K562 (cell line): Measurements from ENCODE around the gene BCL7B. TPM values are rescaled to one million over a fixed set of nuclear protein-coding genes. Genes with fewer than 3 reads are reported as not detected.

ENCODE experiments used
- ARID2 ChIP-seq: fragments of 450-650 bp; IDR thresholded peaks from 2 replicates; pipeline ENCODE4 v1.6.1; 2017; ENCODE audit warnings: antibody characterized with exemption, mild to moderate bottlenecking
- ARNT ChIP-seq, 2 experiments: fragments of 450-650 bp; IDR thresholded peaks; 2 replicates each; pipeline ENCODE4 v1.6.1; 2016; ENCODE audit warnings: mild to moderate bottlenecking in 1 of 2
- CBFA2T2 ChIP-seq: fragments of 450-650 bp; conservative IDR thresholded peaks from 2 replicates; pipeline ENCODE4 v1.6.1; 2017; ENCODE audit warnings: mild to moderate bottlenecking
- CBX8 ChIP-seq: fragments of 200-600 bp; sonication (generic); IDR thresholded peaks from 2 replicates; pipeline ENCODE4 v1.6.1; 2012; ENCODE audit warnings: borderline replicate concordance, mixed run types, low read depth, mild to moderate bottlenecking, moderate library complexity, mixed read lengths, low read length, control low read depth, inconsistent platforms; ENCODE audit not compliant: poor library complexity, severe bottlenecking; ENCODE audit errors: extremely low read depth
- CHD1 ChIP-seq: fragments of 200-600 bp; sonication (generic); IDR thresholded peaks from one replicate; pipeline ENCODE4 v1.6.1; 2012; ENCODE audit warnings: mild to moderate bottlenecking, moderate library complexity, low read length, inconsistent platforms
- CREB3 ChIP-seq: fragments of 450-650 bp; conservative IDR thresholded peaks from 2 replicates; pipeline ENCODE4 v1.6.1; 2016; ENCODE audit warnings: missing genetic modification characterization, low read depth, mild to moderate bottlenecking, missing compliant biosample characterization, moderate library complexity
- FOXP4 ChIP-seq: sonication (generic); formaldehyde crosslinking; IDR thresholded peaks from 2 replicates; pipeline ENCODE4 v1.8.0; 2022; ENCODE audit warnings: mild to moderate bottlenecking, missing genetic modification reagents, borderline replicate concordance
- GTF2E2 ChIP-seq: fragments of 200-800 bp; sonication (Bioruptor generic); IDR thresholded peaks from 2 replicates; pipeline ENCODE4 v1.6.1; 2016; ENCODE audit warnings: missing genetic modification characterization, missing compliant biosample characterization
- KAT8 ChIP-seq: fragments of 450-650 bp; IDR thresholded peaks from 2 replicates; pipeline ENCODE4 v1.6.1; 2016; ENCODE audit warnings: low read depth, mild to moderate bottlenecking
- MCM7 ChIP-seq, 2 experiments: fragments of 450-650 bp; IDR thresholded peaks; 2 replicates each; pipeline ENCODE4 v1.6.1; 2016 to 2018
- NCOR1 ChIP-seq: fragments of 450-650 bp; IDR thresholded peaks from 2 replicates; pipeline ENCODE4 v1.6.1; 2016; ENCODE audit warnings: mild to moderate bottlenecking, moderate library complexity
- PHF8 ChIP-seq: fragments of 200-600 bp; sonication (generic); IDR thresholded peaks from 2 replicates; pipeline ENCODE4 v1.6.1; 2012; ENCODE audit warnings: mixed run types, mild to moderate bottlenecking, inconsistent platforms, low read length, moderate library complexity, borderline replicate concordance
- PRPF4 ChIP-seq: fragments of 200-400 bp; formaldehyde crosslinking; IDR thresholded peaks from one replicate; pipeline ENCODE4 v1.6.1; 2017; ENCODE audit warnings: low read length, low read depth, mild to moderate bottlenecking; ENCODE audit not compliant: insufficient read depth, poor library complexity, severe bottlenecking
- RBM34 ChIP-seq: fragments of 200-400 bp; formaldehyde crosslinking; IDR thresholded peaks from 2 replicates; pipeline ENCODE4 v1.6.1; 2018; ENCODE audit warnings: low read length, borderline replicate concordance; ENCODE audit not compliant: insufficient read depth
- SMAD1 ChIP-seq: fragments of 150-350 bp; IDR thresholded peaks from 2 replicates; pipeline ENCODE4 v1.6.1; 2014; ENCODE audit warnings: low read length, low read depth; ENCODE audit not compliant: partially characterized antibody
- SOX6 ChIP-seq: fragments of 450-650 bp; IDR thresholded peaks from 2 replicates; pipeline ENCODE4 v1.6.1; 2014; ENCODE audit warnings: mild to moderate bottlenecking
- TCFL5 ChIP-seq: fragments of 250-450 bp; sonication (Bioruptor Pico); conservative IDR thresholded peaks from 2 replicates; pipeline ENCODE4 v1.6.1; 2021; ENCODE audit warnings: mild to moderate bottlenecking, moderate library complexity, matching md5 sums
- TFAP4 ChIP-seq: sonication (generic); formaldehyde crosslinking; IDR thresholded peaks from 2 replicates; pipeline ENCODE4 v1.8.0; 2022; ENCODE audit warnings: missing genetic modification reagents, mild to moderate bottlenecking, moderate library complexity, borderline replicate concordance
- ZNF347 ChIP-seq: fragments of 450-650 bp; formaldehyde crosslinking; IDR thresholded peaks from 2 replicates; pipeline ENCODE4 v1.4.0; 2020; ENCODE audit warnings: low read depth, mild to moderate bottlenecking, moderate library complexity
- ZNF57 ChIP-seq: fragments of 450-650 bp; formaldehyde crosslinking; IDR thresholded peaks from 2 replicates; pipeline ENCODE4 v1.4.0; 2020; ENCODE audit warnings: mild to moderate bottlenecking, moderate library complexity
- ZNF79 ChIP-seq: fragments of 250-450 bp; sonication (Bioruptor Pico); IDR thresholded peaks from 2 replicates; pipeline ENCODE4 v1.4.0; 2020; ENCODE audit warnings: low read depth, mild to moderate bottlenecking, moderate library complexity
- polyA plus RNA-seq, 8 experiments: library from polyadenylated mRNA; depleted of rRNA in 4 of 8; stranded (reverse) in 5 of 8; unstranded in 3 of 8; fragments of >200 nt; fragmentation: Nextera tagmentation in 2 of 8; fragmentation: Illumina TruSeq in 1 of 8; extraction: Ambion mirVana in 2 of 8; extraction: Trizol in 1 of 8; gene quantifications; 2 replicates each; pipeline versions ENCODE4 v1.2.1 to v1.2.3, GENCODE V29; 2011 to 2014; ENCODE audit warnings: inconsistent platforms in 1 of 8, missing spikeins in 1 of 8
- total RNA-seq, 7 experiments: library from RNA; depleted of rRNA in 6 of 7; stranded (reverse); fragments of >200 nt in 6 of 7; fragmentation: Illumina TruSeq in 2 of 7; extraction: Trizol in 2 of 7; gene quantifications; 2 replicates each; pipeline versions ENCODE4 v1.2.1 to v1.2.3, GENCODE V29; 2011 to 2021; ENCODE audit warnings: low replicate concordance in 1 of 7
- TF ChIP-seq, protein P1 (sequence below): fragments of 200-800 bp; sonication (Bioruptor generic); IDR thresholded peaks from 2 replicates; pipeline ENCODE4 v1.6.1; 2017; ENCODE audit warnings: missing genetic modification characterization, missing compliant biosample characterization
- TF ChIP-seq, protein P2 (sequence below): fragments of 250-450 bp; sonication (Bioruptor Pico); IDR thresholded peaks from 2 replicates; pipeline ENCODE4 v1.4.0; 2020

Gene BCL7B
- total and polyA plus RNA-seq, 9 of the 15 experiments (the other 6 are each of a cell fraction or from before 2014, with no cell fraction given): 10.0 to 73.2 (median 32.9) TPM

- no peak for TF ChIP-seq TCFL5
- no peak for TF ChIP-seq PRPF4
- TF ChIP-seq RBM34: no peak
- peak; percentile 89 for TF ChIP-seq NCOR1
- TF ChIP-seq CREB3 (tag): no peak; the same call in 1 of the 2 replicates
- no peak for TF ChIP-seq ARID2
- TF ChIP-seq, protein P1, sequence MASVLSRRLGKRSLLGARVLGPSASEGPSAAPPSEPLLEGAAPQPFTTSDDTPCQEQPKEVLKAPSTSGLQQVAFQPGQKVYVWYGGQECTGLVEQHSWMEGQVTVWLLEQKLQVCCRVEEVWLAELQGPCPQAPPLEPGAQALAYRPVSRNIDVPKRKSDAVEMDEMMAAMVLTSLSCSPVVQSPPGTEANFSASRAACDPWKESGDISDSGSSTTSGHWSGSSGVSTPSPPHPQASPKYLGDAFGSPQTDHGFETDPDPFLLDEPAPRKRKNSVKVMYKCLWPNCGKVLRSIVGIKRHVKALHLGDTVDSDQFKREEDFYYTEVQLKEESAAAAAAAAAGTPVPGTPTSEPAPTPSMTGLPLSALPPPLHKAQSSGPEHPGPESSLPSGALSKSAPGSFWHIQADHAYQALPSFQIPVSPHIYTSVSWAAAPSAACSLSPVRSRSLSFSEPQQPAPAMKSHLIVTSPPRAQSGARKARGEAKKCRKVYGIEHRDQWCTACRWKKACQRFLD: no peak; the same call in 1 of the 2 replicates
- peak; percentile 91 for TF ChIP-seq CBFA2T2
- no peak for TF ChIP-seq GTF2E2
- no peak for TF ChIP-seq CBX8
- no peak for TF ChIP-seq ZNF57 (CRISPR knock-in tag)
- no peak for TF ChIP-seq SMAD1
- TF ChIP-seq ARNT (IDR thresholded peaks at IDR 0.05): peak; percentile 55 to 60; a peak in 1 of 4 replicates
- TF ChIP-seq PHF8: no peak
- TF ChIP-seq SOX6: peak; percentile 65
- no peak for TF ChIP-seq ZNF79 (CRISPR knock-in tag)
- no peak for TF ChIP-seq ZNF347 (CRISPR knock-in tag)
- TF ChIP-seq MCM7 (IDR thresholded peaks at IDR 0.05): no peak
- peak; percentile 61 for TF ChIP-seq TFAP4 (CRISPR knock-in tag)
- TF ChIP-seq, protein P2, sequence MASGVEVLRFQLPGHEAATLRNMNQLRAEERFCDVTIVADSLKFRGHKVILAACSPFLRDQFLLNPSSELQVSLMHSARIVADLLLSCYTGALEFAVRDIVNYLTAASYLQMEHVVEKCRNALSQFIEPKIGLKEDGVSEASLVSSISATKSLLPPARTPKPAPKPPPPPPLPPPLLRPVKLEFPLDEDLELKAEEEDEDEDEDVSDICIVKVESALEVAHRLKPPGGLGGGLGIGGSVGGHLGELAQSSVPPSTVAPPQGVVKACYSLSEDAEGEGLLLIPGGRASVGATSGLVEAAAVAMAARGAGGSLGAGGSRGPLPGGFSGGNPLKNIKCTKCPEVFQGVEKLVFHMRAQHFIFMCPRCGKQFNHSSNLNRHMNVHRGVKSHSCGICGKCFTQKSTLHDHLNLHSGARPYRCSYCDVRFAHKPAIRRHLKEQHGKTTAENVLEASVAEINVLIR: no peak
- no peak for TF ChIP-seq FOXP4 (CRISPR knock-in tag)
- no peak for TF ChIP-seq KAT8
- no peak for TF ChIP-seq CHD1
Observed at GRCh38 chr7:73572767-73573186, 15.3 kb upstream of the BCL7B start (continued).
